8988T (cell line): ENCODE measurements around the gene LSM11.

Experiments used
- DNase-seq: peaks from one replicate; pipeline ENCODE4 v3.0.0; 2011

LSM11 gene

GRCh38 chr5:157778121-157778805 lies 34.8 kb downstream of the LSM11 start:
- no peak for DNase-seq

GRCh38 chr5:157779221-157779620 lies 35.7 kb downstream of the LSM11 start:
- DNase-seq = no peak

GRCh38 chr5:157785801-157786200 lies 42.3 kb downstream of the LSM11 start:
- DNase-seq = no peak

- DNase-seq = no peak
These were observed 49.8 kb downstream of the LSM11 start for GRCh38 chr5:157793301-157793700.

- no peak for DNase-seq
These were observed 56.1 kb downstream of the LSM11 start for GRCh38 chr5:157799578-157799977.

GRCh38 chr5:157800137-157800536 lies 56.6 kb downstream of the LSM11 start:
- no peak for DNase-seq

- DNase-seq = no peak
These were observed 59.2 kb downstream of the LSM11 start for GRCh38 chr5:157802736-157803135.

GRCh38 chr5:157808043-157808442 lies 64.5 kb downstream of the LSM11 start:
- DNase-seq = no peak
